Adrenal gland (tissue), 12 donors: Measurements from ENCODE around the gene NAA38. TPM values are rescaled to one million over a fixed set of nuclear protein-coding genes. Genes with fewer than 3 reads are reported as not detected.

Experiments
- DNase-seq, 7 donors: peaks; one replicate each; pipeline ENCODE4 v3.0.0-alpha.2; 2019 to 2020
- H3K27ac ChIP-seq, 5 donors: fragments of 200-600 bp; sonication (generic) in 4 of 5; 1 replicate in 3 of 5; 2 replicates in 2 of 5; pipeline versions ENCODE4 v1.5.1 to v1.8.0; 2016 to 2020; ENCODE audit warnings: mild to moderate bottlenecking in 1 of 5
- H3K27me3 ChIP-seq: fragments of 200-600 bp; 2 replicates; pipeline ENCODE4 v1.8.0; 2021
- H3K36me3 ChIP-seq, 2 donors: fragments of 200-600 bp; replicated peaks in 1 of 2; 1 replicate in 1 of 2; 2 replicates in 1 of 2; pipeline versions ENCODE4 v1.5.1 to v1.8.0; 2018 to 2022
- H3K4me1 ChIP-seq, 2 donors: fragments of 200-600 bp; replicated peaks in 1 of 2; 1 replicate in 1 of 2; 2 replicates in 1 of 2; pipeline versions ENCODE4 v1.5.1 to v1.8.0; 2018 to 2021
- H3K4me3 ChIP-seq, 4 donors: fragments of 200-600 bp; sonication (generic) in 3 of 4; one replicate each; pipeline ENCODE4 v1.5.1; 2016 to 2018
- H3K9me3 ChIP-seq, 3 donors: fragments of 200-600 bp; sonication (generic) in 1 of 3; replicated peaks in 1 of 3; 1 replicate in 2 of 3; 2 replicates in 1 of 3; pipeline versions ENCODE4 v1.5.1 to v1.8.0; 2016 to 2021
- CTCF ChIP-seq, 6 experiments: fragments of 450-650 bp in 4 of 6; fragments of 200-600 bp in 2 of 6; sonication (generic) in 1 of 6; IDR thresholded peaks; 1 replicate in 5 of 6; 2 replicates in 1 of 6; pipeline versions ENCODE4 v1.5.1 to v1.8.0; 2016 to 2021; ENCODE audit warnings: antibody characterized with exemption in 6 of 6, mild to moderate bottlenecking in 2 of 6, moderate library complexity in 1 of 6
- POLR2A ChIP-seq, 2 donors: fragments of 450-650 bp; IDR thresholded peaks; one replicate each; pipeline ENCODE4 v1.6.1; 2017; ENCODE audit warnings: antibody characterized with exemption in 2 of 2, mild to moderate bottlenecking in 2 of 2, moderate library complexity in 1 of 2
- WGBS, 4 donors: extraction: QIAGEN DNeasy Blood & Tissue Kit in 2 of 4; methylation state at CpG; one replicate each; pipeline versions ENCODE4 v1.1.5 to v1.1.7; 2013 to 2017; 5-methylcytosine and 5-hydroxymethylcytosine counted together
- intact Hi-C, 2 donors: fragments of 100-400 bp; cut with DNase I; formaldehyde crosslinking; loops; one replicate each; pipeline versions ENCODE4 v1.14.1 to v1.15.0; 2022 to 2023
- polyA plus RNA-seq, 3 donors: library from polyadenylated mRNA; stranded (reverse); fragments of 200-250 nt in 2 of 3; fragments of 350-450 nt in 1 of 3; fragmentation: Illumina TruSeq in 1 of 3; extraction: RNeasy Lipid Tissue Mini Kit (QIAGEN cat#74804) in 1 of 3; gene quantifications; one replicate each; pipeline ENCODE4 v1.2.3, GENCODE V29; 2013 to 2014
- total RNA-seq, 9 donors: library from RNA; depleted of rRNA in 4 of 9; stranded (reverse); fragments of >200 nt in 4 of 9; fragments of 120-200 nt in 1 of 9; fragmentation: NEBNext Ultra II Directional in 1 of 9; extraction: Animal tissue kit (Norgen Biotek cat#: 25700) in 1 of 9; gene quantifications; one replicate each; pipeline versions ENCODE4 v1.1.0 to v1.2.4, GENCODE V29; 2013 to 2023
- donor health status: healthy with polysubstance abuse.
- donor health status: Bipolar disorder and iron deficiency.
- donor health status: DM: yes; HTN: yes; CAD: no.
- donor health status: DM: no; HTN: no; CAD: no.
- donor health status: DM: no; HTN: no; CAD: no.
- donor health status: DM: yes; HTN: yes; CAD: no.

Gene NAA38
- total and polyA plus RNA-seq, 12 donors: 34.5 to 424 (median 128) TPM

GRCh38 chr17:7849130-7849750 is 8.1 kb downstream of the NAA38 start:
- WGBS, 4 donors: 54 to 67% (median 65%) methylated on average over 25 to 35 of the region's 35 CpGs
- H3K27me3 ChIP-seq: no peaks in the 10 kb centered on the region
- no peak overlapping the region for H3K27ac ChIP-seq
- TF ChIP-seq POLR2A (IDR thresholded peaks at IDR 0.05) (no peak), CTCF (IDR thresholded peaks at IDR 0.05) (no peak)
- intact Hi-C loops: no loop called here
- H3K9me3 ChIP-seq: no peaks in the 10 kb centered on the region
- H3K4me1 ChIP-seq: peaks cover 12 to 31% of the 10 kb centered on the region in 2 donors
- peak in 4 of 7 donors; percentile 17 to 35 (median 25) for DNase-seq
- H3K4me3 ChIP-seq: no peak overlapping the region
- H3K36me3 ChIP-seq: peaks cover 0 to 77% of the 10 kb centered on the region in 2 donors

GRCh38 chr17:7848739-7849129 is 8.6 kb downstream of the NAA38 start:
- no peaks in the 10 kb centered on the region for H3K9me3 ChIP-seq
- peaks cover 0 to 76% of the 10 kb centered on the region in 2 donors for H3K36me3 ChIP-seq
- WGBS, 4 donors: 85 to 93% (median 89%) methylated on average over 11 to 21 of the region's 21 CpGs
- intact Hi-C loops: no loop called here
- H3K27ac ChIP-seq: no peak overlapping the region
- TF ChIP-seq CTCF (IDR thresholded peaks at IDR 0.05): no peak
- no peak for TF ChIP-seq POLR2A (IDR thresholded peaks at IDR 0.05)
- H3K4me3 ChIP-seq: no peak overlapping the region
- DNase-seq: no peak
- peaks cover 12 to 31% of the 10 kb centered on the region in 2 donors for H3K4me1 ChIP-seq
- no peaks in the 10 kb centered on the region for H3K27me3 ChIP-seq

GRCh38 chr17:7848131-7848579 is 9.2 kb downstream of the NAA38 start:
- H3K9me3 ChIP-seq: no peaks in the 10 kb centered on the region
- no peak overlapping the region for H3K27ac ChIP-seq
- DNase-seq: peak in 1 of 7 donors; percentile 51
- TF ChIP-seq POLR2A (IDR thresholded peaks at IDR 0.05) (no peak), CTCF (IDR thresholded peaks at IDR 0.05) (no peak)
- no peaks in the 10 kb centered on the region for H3K27me3 ChIP-seq
- peaks cover 12 to 33% of the 10 kb centered on the region in 2 donors for H3K4me1 ChIP-seq
- H3K4me3 ChIP-seq: no peak overlapping the region
- WGBS, 4 donors: 80 to 89% (median 85%) methylated on average over 9 to 20 of the region's 20 CpGs
- H3K36me3 ChIP-seq: peaks cover 0 to 71% of the 10 kb centered on the region in 2 donors
- intact Hi-C loops: no loop called here

- intact Hi-C loops: no loop called here
- Histone ChIP-seq H3K4me1 (peaks cover 12 to 31% of the 10 kb centered on the region in 2 donors), H3K27ac (no peak overlapping the region), H3K27me3 (no peaks in the 10 kb centered on the region), H3K36me3 (peaks cover 0 to 59% of the 10 kb centered on the region in 2 donors), H3K4me3 (no peak overlapping the region), H3K9me3 (no peaks in the 10 kb centered on the region)
- TF ChIP-seq CTCF (IDR thresholded peaks at IDR 0.05): no peak
- TF ChIP-seq POLR2A (IDR thresholded peaks at IDR 0.05): no peak
- 80 to 90% (median 86%) methylated on average over 16 to 34 of the region's 34 CpGs for WGBS, 4 donors
- peak in 5 of 7 donors; percentile 18 to 57 (median 39) for DNase-seq
Measured at GRCh38 chr17:7846765-7847661, 10.3 kb downstream of the NAA38 start.
